DND-41 (cell line): Measurements from ENCODE around the gene LRRC75B.

Experiments
- CTCF ChIP-seq: IDR thresholded peaks from 2 replicates; pipeline ENCODE4 v1.5.1; 2012; ENCODE audit warnings: borderline replicate concordance, low read length, moderate library complexity, mild to moderate bottlenecking; ENCODE audit not compliant: poor library complexity, severe bottlenecking; ENCODE audit errors: extremely low read depth
- EZH2 ChIP-seq: IDR thresholded peaks from 3 replicates; pipeline ENCODE4 v1.6.1; 2012; ENCODE audit warnings: borderline replicate concordance, low read depth, mild to moderate bottlenecking, moderate library complexity, low read length, inconsistent platforms; ENCODE audit not compliant: severe bottlenecking

- TF ChIP-seq CTCF (no peak), EZH2 (no peak)
Measured at GRCh38 chr22:24550902-24551435, 41.9 kb downstream of the LRRC75B start.
